Measurements from ENCODE around the gene PRR23E. TPM values are rescaled to one million over a fixed set of nuclear protein-coding genes. Genes with fewer than 3 reads are reported as not detected.

The PRR23E gene
- total RNA-seq, 1 donor from 2014 or later = not detected

- ChIA-PET POLR2A (no interaction called here), CTCF (no interaction called here)
- Mint-ChIP-seq H3K4me1 (no peaks in the 10 kb centered on the region), H3K27me3 (peaks cover 8% of the 10 kb centered on the region), H3K9me3 (no peaks in the 10 kb centered on the region), H3K36me3 (ENCODE audit: low read depth) (no peaks in the 10 kb centered on the region), H3K27ac (no peak overlapping the region), H3K4me3 (no peak overlapping the region)
- no peak for TF ChIP-seq CTCF (IDR thresholded peaks at IDR 0.05)
- DNase-seq = no peak
- ATAC-seq (ENCODE audit: low read depth) = no peak
- intact Hi-C loops (cut with micrococcal nuclease) = no loop called here
Observed at GRCh38 chr3:127149621-127150310, 43.2 kb upstream of the PRR23E start.

- no peak for DNase-seq
- ATAC-seq (ENCODE audit: low read depth) = no peak
- Mint-ChIP-seq H3K4me3 (no peak overlapping the region), H3K27me3 (peaks cover 8% of the 10 kb centered on the region), H3K27ac (no peak overlapping the region), H3K9me3 (no peaks in the 10 kb centered on the region), H3K36me3 (ENCODE audit: low read depth) (no peaks in the 10 kb centered on the region), H3K4me1 (no peaks in the 10 kb centered on the region)
- no peak for TF ChIP-seq CTCF (IDR thresholded peaks at IDR 0.05)
- CTCF ChIA-PET = no interaction called here
- POLR2A ChIA-PET = no interaction called here
- intact Hi-C loops (cut with micrococcal nuclease) = no loop called here
Observed at GRCh38 chr3:127150513-127151250, 42.2 kb upstream of the PRR23E start.

GRCh38 chr3:127151251-127151564 is 41.7 kb upstream of the PRR23E start:
- H3K9me3 Mint-ChIP-seq = no peaks in the 10 kb centered on the region
- DNase-seq (no peak), ATAC-seq (ENCODE audit: low read depth) (no peak)
- H3K27me3 Mint-ChIP-seq = peaks cover 8% of the 10 kb centered on the region
- ChIA-PET CTCF (no interaction called here), POLR2A (no interaction called here)
- H3K4me1 Mint-ChIP-seq = no peaks in the 10 kb centered on the region
- H3K36me3 Mint-ChIP-seq (ENCODE audit: low read depth) = no peaks in the 10 kb centered on the region
- intact Hi-C loops (cut with micrococcal nuclease) = no loop called here
- no peak overlapping the region for H3K4me3 Mint-ChIP-seq
- H3K27ac Mint-ChIP-seq = no peak overlapping the region
- TF ChIP-seq CTCF (IDR thresholded peaks at IDR 0.05) = no peak

GRCh38 chr3:127151992-127152650 is 40.8 kb upstream of the PRR23E start:
- Mint-ChIP-seq H3K4me1 (no peaks in the 10 kb centered on the region), H3K27ac (no peak overlapping the region), H3K36me3 (ENCODE audit: low read depth) (no peaks in the 10 kb centered on the region), H3K27me3 (peaks cover 8% of the 10 kb centered on the region), H3K4me3 (no peak overlapping the region), H3K9me3 (no peaks in the 10 kb centered on the region)
- intact Hi-C loops (cut with micrococcal nuclease) = no loop called here
- POLR2A ChIA-PET = no interaction called here
- no peak for DNase-seq
- ATAC-seq (ENCODE audit: low read depth) = no peak
- CTCF ChIA-PET = no interaction called here
- TF ChIP-seq CTCF (IDR thresholded peaks at IDR 0.05) = no peak

- no peaks in the 10 kb centered on the region for H3K9me3 Mint-ChIP-seq
- no peak for ATAC-seq (ENCODE audit: low read depth)
- H3K4me3 Mint-ChIP-seq = no peak overlapping the region
- no peak overlapping the region for H3K27ac Mint-ChIP-seq
- ChIA-PET POLR2A (no interaction called here), CTCF (no interaction called here)
- H3K36me3 Mint-ChIP-seq (ENCODE audit: low read depth) = no peaks in the 10 kb centered on the region
- intact Hi-C loops (cut with micrococcal nuclease) = no loop called here
- peaks cover 4% of the 10 kb centered on the region for H3K27me3 Mint-ChIP-seq
- H3K4me1 Mint-ChIP-seq = no peaks in the 10 kb centered on the region
- TF ChIP-seq CTCF (IDR thresholded peaks at IDR 0.05) = no peak
- peak; percentile 4 for DNase-seq
Observed at GRCh38 chr3:127152684-127153505, 40.0 kb upstream of the PRR23E start.
